ENCODE measurements around the gene GSTM5. TPM values are rescaled to one million over a fixed set of nuclear protein-coding genes. Genes with fewer than 3 reads are reported as not detected.

The GSTM5 gene
- total and polyA plus RNA-seq, 3 donors from 2014 or later = 5.5 to 10.6 (median 6.5) TPM

DNA sequence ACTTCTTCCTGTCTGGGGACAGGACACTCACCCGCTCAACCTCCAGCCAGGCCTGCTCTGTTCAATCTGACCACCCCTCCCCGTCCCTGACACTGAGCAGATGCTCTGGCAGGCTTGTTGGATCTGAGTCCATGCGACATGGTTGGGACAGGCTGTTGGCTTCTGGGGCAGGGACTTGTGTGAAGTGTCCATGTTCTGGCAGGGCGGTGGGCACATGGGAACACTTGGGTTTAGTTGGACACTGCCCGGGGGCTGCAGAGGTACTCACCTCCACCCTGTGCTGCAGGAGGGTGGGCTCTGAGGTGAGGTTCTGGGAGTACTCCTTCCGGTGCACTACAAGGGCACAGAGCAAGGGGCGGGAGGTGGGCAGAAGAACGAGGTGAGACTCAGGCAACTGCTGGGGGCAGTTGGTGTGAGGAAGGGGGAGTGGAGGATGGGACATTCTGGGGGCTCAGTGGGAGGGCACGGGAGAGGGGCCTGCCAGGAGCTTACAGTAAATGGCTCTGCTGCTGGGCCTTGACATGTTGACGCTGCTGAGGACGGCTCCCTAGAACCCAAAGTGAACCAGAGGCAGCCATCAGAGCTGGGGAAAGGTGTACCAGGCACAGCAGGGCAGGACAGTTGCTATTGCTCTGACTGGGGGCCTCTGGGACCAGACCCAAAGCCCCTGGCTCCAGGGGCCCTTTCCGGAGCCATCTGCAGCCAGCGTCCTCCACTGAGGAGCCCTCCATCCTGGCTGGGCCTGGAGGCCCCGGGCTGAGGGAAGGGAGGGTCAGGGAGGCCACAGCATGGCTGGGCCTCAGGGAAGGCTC is 49.4 kb downstream of the GSTM5 start:
- peak; percentile 24 for DNase-seq
- no peaks in the 10 kb centered on the region for H3K9me3 ChIP-seq
- WGBS, 2 donors = 79 to 87% methylated on average over 7 to 14 of the region's 14 CpGs
- H3K4me3 ChIP-seq = no peak overlapping the region
- no peaks in the 10 kb centered on the region for H3K27me3 ChIP-seq
- TF ChIP-seq, protein P1, sequence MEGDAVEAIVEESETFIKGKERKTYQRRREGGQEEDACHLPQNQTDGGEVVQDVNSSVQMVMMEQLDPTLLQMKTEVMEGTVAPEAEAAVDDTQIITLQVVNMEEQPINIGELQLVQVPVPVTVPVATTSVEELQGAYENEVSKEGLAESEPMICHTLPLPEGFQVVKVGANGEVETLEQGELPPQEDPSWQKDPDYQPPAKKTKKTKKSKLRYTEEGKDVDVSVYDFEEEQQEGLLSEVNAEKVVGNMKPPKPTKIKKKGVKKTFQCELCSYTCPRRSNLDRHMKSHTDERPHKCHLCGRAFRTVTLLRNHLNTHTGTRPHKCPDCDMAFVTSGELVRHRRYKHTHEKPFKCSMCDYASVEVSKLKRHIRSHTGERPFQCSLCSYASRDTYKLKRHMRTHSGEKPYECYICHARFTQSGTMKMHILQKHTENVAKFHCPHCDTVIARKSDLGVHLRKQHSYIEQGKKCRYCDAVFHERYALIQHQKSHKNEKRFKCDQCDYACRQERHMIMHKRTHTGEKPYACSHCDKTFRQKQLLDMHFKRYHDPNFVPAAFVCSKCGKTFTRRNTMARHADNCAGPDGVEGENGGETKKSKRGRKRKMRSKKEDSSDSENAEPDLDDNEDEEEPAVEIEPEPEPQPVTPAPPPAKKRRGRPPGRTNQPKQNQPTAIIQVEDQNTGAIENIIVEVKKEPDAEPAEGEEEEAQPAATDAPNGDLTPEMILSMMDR (IDR thresholded peaks at IDR 0.05) = no peak
- no peak for TF ChIP-seq POLR2A (IDR thresholded peaks at IDR 0.05)
- H3K36me3 ChIP-seq (ENCODE audit: low read depth, missing control alignments) = no peaks in the 10 kb centered on the region
- intact Hi-C loops (cut with DNase I; ENCODE audit: low total_unique reads) = no loop called here
- no peak overlapping the region for H3K27ac ChIP-seq
- peaks cover 57% of the 10 kb centered on the region for H3K4me1 ChIP-seq

DNA sequence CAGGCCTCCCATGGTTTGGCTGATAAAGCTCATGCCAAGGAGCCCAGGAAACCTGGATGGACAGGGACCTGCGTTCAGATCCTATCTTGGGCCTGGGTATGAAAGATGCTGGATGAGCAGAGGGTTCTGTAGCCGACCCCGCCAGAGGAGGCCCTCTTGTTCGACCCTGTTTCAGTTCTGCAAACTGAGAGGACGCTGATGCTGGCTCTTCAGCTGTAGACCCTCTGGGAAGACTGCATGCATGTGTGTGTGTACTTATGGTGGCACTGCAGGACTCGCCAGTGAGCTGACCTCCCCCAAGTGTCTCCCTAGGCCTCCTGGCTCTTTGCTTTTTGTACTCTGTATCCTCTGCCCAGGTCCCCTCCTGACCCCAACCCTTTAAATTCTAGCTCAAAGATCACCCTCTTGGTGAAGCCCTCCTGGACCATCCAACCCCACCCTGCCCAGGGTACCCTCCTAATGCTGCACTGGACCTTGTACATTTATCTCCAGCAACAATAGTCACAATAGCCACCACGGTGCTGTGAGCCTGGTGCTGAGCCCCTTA is 50.1 kb downstream of the GSTM5 start:
- Histone ChIP-seq H3K9me3 (no peaks in the 10 kb centered on the region), H3K27me3 (no peaks in the 10 kb centered on the region), H3K4me1 (peaks cover 57% of the 10 kb centered on the region), H3K27ac (no peak overlapping the region), H3K4me3 (no peak overlapping the region), H3K36me3 (ENCODE audit: low read depth, missing control alignments) (no peaks in the 10 kb centered on the region)
- 85 to 89% methylated on average over 3 to 7 of the region's 7 CpGs for WGBS, 2 donors
- intact Hi-C loops (cut with DNase I; ENCODE audit: low total_unique reads) = no loop called here
- peak; percentile 10 for DNase-seq
- TF ChIP-seq POLR2A (IDR thresholded peaks at IDR 0.05) = no peak
- TF ChIP-seq, protein P1 (IDR thresholded peaks at IDR 0.05) = no peak

DNA sequence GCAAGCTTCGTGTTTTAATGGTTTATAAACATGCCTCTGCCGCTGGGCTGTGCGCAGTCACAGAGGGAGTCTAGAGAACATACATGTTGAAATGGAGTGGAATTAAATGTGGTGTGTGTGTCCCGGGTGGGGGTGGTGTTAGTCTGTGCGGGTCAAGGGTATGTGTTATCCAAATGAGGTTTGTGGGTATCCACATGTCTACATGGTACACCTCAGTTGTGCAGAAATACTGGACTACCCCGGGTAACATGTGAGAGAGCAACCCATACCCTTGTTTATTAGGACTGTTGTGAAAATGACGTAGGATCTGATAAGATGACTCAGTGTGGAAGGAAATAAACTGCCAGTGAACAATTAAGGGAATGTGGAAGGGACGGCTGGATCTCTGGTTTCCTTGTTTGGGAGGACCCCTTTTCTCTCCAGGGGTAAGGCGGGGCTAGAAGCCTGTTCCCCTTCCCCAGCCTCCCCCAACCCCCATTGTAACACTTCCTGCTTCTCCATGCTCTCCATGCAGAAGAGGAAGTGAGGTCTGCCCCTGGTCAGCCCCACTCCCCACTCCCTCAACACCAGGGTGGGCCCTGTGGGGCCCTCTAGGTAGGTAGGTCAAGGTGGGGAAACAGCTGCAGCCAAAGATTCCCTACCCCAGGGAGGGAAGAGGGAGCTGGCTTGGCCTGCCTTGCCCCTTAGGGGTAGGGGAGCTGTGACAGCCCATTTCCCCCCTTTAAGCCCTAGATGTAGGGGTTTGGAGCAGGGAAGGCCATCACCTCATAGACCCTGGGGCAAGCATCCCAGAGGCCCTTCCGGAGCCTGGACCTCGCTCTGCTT is 51.0 kb downstream of the GSTM5 start:
- peak; percentile 14 for DNase-seq
- Histone ChIP-seq H3K4me1 (peaks cover 57% of the 10 kb centered on the region), H3K27ac (peak overlapping the region; percentile 86 to 92), H3K36me3 (ENCODE audit: low read depth, missing control alignments) (no peaks in the 10 kb centered on the region), H3K27me3 (no peaks in the 10 kb centered on the region), H3K4me3 (no peak overlapping the region), H3K9me3 (no peaks in the 10 kb centered on the region)
- WGBS, 2 donors = 78 to 83% methylated on average over 9 to 11 of the region's 11 CpGs
- intact Hi-C loops (cut with DNase I; ENCODE audit: low total_unique reads) = no loop called here
- TF ChIP-seq, protein P1 (IDR thresholded peaks at IDR 0.05) = no peak
- TF ChIP-seq POLR2A (IDR thresholded peaks at IDR 0.05) = no peak

DNA sequence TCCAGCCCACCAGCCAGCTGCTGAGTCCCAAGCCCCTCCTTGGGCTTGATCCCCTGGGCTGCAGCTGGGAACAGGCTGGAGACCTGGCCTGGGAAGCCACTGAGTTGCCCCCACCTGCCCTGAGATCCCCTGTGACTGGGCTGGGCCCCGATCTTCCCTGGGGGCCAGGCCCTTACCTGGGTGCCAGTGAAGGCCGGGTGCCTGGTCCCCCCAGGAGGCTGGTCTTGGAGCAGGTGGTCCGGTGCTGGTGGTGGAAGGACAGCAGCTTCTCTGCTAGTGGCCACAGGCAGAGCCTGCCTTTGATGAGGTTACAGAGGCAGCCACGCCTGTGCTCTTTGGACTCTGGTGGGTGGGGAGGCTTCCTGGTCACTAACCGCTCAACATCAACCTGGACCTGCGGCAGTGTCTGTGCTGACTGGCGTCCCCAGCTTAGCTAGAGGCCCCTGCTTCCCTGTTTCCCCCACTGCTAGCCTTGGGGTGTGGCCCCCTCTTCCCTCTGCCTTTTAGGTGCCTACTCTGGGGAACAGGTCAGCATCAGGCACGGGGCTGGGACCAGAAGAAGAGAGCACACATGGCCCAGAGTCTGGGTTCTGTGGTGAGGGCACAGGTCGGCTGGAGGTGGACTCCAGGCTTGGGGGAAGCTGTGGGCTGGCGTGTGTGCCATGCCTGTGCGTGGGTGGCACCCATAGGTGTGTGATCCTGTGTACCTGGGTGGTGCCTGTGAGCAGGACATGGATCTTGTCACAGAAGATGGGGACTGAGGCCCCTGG is 51.8 kb downstream of the GSTM5 start, which contains the start of gene EPS8L3:
EPS8L3 (minus strand) TSS at position 278 of the 770 bp plus-strand sequence. CDS start 2,174 bp downstream, outside the sequence.
- DNase-seq = peak; percentile 9
- H3K4me1 ChIP-seq = peaks cover 55% of the 10 kb centered on the region

More for the DNA sequence above, 51.8 kb downstream of the GSTM5 start, which contains the start of gene EPS8L3:
- H3K27me3 ChIP-seq = no peaks in the 10 kb centered on the region
- no peaks in the 10 kb centered on the region for H3K36me3 ChIP-seq (ENCODE audit: low read depth, missing control alignments)
- TF ChIP-seq, protein P1 (IDR thresholded peaks at IDR 0.05) = no peak
- TF ChIP-seq POLR2A (IDR thresholded peaks at IDR 0.05) = no peak
- intact Hi-C loops (cut with DNase I; ENCODE audit: low total_unique reads) = no loop called here
- no peak within 1 kb of the TSS for H3K4me3 ChIP-seq
- H3K27ac ChIP-seq = peak within 1 kb of the TSS; percentile 86 to 92
- no peaks in the 10 kb centered on the region for H3K9me3 ChIP-seq
- WGBS, 2 donors = 88 to 100% methylated on average over 1 to 11 of the region's 11 CpGs

Measured in testis (tissue), 3 donors.